Measurements from ENCODE around the gene ZNF638. TPM values are rescaled to one million over a fixed set of nuclear protein-coding genes. Genes with fewer than 3 reads are reported as not detected.
"Not testable (repeated sequence)": the region's sequence is repeated elsewhere in the genome, so short reads cannot be mapped to it uniquely, and the experiment has no call there.

ZNF638 gene
- total RNA-seq, 1 donor from 2014 or later, result 79.5 TPM

- intact Hi-C loops (cut with DNase I), result loop anchor here (10.0 kb wide), 1 partner anchor 156 kb away; the partner anchor contains the start of gene PAIP2B
- no peak for DNase-seq (ENCODE audit: low spot score)
Observed at GRCh38 chr2:71380665-71381064, 49.1 kb downstream of the ZNF638 start.

DNA sequence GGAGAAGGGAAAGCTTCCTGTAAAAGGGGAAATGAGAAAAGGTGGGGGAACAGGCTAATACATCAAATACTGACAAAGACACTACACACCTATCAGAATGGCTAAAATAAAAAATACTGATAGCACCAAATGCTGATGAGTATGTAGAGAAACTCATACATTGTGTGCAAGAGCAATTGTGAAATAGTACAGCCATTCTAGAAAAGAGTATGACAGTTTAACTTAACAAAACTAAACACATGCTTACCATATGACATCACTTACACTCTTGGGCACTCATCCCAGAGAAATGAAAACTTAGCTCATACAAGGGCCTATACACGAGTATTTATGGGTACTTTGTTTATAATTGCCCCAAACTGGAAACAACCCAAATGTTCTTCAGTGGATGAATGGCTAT is 53.4 kb downstream of the ZNF638 start:
- intact Hi-C loops (cut with DNase I), result loop anchor here (10.0 kb wide), 1 partner anchor 160 kb away; the partner anchor contains the start of gene PAIP2B
- DNase-seq (ENCODE audit: low spot score), result no peak

DNA sequence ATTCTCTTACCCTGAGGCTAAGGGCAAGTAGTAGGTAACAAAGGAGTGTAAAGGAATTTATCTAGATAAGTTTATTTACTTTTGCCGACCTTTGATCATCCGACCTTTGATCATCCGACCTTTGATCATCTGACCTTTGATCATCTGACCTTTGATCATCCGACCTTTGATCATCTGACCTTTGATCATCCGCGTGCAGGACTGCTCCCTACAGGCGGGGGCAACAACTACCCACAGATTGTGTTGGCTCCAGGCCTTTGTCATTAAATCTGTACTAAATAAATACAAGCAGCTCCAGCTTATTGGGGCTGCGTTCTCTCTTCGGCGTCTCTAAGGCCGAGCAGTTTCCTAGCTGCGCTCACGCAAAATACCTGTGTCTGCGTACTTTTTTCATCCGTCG is 56.6 kb downstream of the ZNF638 start:
- DNase-seq (ENCODE audit: low spot score), result no peak
- intact Hi-C loops (cut with DNase I), result loop anchor here (10.0 kb wide), 1 partner anchor 163 kb away; the partner anchor contains the start of gene PAIP2B

- no peak for DNase-seq (ENCODE audit: low spot score)
- intact Hi-C loops (cut with DNase I), result loop anchor here (10.0 kb wide), 1 partner anchor 165 kb away; the partner anchor contains the start of gene PAIP2B
Observed at GRCh38 chr2:71389384-71390072, 57.9 kb downstream of the ZNF638 start.

GRCh38 chr2:71393216-71393615 is 61.6 kb downstream of the ZNF638 start:
- intact Hi-C loops (cut with DNase I), result no loop called here

DNA sequence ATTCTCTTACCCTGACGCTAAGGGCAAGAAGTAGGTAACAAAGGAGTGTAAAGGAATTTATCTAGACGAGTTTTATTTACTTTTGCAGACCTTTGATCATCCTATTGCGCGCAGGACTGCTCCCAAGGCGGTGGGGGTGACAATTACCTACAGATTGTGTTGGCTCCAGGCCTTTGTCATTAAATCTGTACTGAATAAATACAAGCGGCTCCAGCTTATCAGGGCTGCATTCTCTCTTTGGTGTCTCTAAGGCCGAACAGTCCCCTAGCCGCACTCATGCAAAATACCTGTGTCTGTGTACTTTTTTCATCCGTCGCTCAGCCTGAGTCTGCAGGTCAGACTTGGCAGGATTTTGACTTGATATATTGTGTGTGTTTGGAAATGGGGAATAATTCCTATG is 63.9 kb downstream of the ZNF638 start:
- intact Hi-C loops (cut with DNase I), result no loop called here
- no peak for DNase-seq (ENCODE audit: low spot score)

More at GRCh38 chr2:71393216-71393615, 61.6 kb downstream of the ZNF638 start:
- DNase-seq (ENCODE audit: low spot score), result no peak

GRCh38 chr2:71402427-71402826 is 70.8 kb downstream of the ZNF638 start:
- intact Hi-C loops (cut with DNase I), result no loop called here
- no peak for DNase-seq (ENCODE audit: low spot score)

DNA sequence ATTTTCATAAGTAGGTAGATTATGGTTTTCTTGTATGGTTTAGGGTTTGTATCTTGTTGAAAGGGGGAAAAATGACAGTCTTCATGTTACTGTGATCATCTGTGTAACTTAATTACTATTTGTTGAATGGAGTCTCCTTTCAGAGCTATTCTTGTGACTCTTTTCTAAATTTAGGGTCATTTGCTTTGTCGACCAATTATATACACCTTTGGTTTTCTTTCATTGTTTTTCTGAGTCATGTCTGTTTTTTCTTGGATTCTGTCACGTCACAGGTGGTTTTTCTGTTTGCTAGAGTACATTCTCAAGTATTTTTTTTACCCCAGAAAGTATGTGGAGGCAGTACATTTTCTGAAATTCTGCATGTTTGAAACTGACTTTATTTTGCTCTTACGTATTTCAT is 78.0 kb downstream of the ZNF638 start:
- no peak for DNase-seq (ENCODE audit: low spot score)
- intact Hi-C loops (cut with DNase I), result no loop called here

GRCh38 chr2:71410696-71411095 is 79.1 kb downstream of the ZNF638 start:
- DNase-seq (ENCODE audit: low spot score), result no peak
- intact Hi-C loops (cut with DNase I), result no loop called here

DNA sequence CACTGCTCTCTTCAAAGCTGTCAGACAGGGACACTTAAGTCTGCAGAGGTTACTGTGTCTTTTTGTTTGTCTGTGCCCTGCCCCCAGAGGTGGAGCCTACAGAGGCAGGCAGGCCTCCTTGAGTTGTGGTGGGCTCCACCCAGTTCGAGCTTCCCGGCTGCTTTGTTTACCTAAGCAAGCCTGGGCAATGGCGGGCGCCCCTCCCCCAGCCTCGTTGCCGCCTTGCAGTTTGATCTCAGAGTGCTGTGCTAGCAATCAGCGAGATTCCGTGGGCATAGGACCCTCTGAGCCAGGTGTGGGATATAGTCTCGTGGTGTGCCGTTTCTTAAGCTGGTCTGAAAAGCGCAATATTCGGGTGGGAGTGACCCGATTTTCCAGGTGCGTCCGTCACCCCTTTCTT is 85.3 kb downstream of the ZNF638 start:
- intact Hi-C loops (cut with DNase I); DNase-seq (ENCODE audit: low spot score): not testable (repeated sequence)

- intact Hi-C loops (cut with DNase I), result no loop called here
- DNase-seq (ENCODE audit: low spot score), result no peak
Observed at GRCh38 chr2:71417300-71418202, 86.0 kb downstream of the ZNF638 start.

DNA sequence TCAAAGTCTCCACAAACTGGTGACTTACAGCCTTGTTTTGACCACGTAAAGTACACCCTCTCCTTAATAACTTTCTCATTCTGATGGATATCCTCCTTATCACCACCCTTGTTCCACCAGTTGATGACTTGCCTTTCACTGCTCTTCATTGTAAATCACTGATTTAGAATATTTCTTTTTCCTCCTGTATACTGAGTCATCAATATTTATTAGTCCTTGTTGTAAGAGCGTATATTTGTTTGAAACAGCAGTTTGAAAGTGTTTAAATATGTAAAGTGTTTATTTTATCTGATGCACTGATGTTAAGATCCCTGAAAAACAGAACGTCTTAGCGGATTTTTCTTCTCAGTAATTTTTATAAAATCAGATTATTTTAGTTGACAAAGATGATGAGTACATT is 87.6 kb downstream of the ZNF638 start:
- DNase-seq (ENCODE audit: low spot score), result no peak
- intact Hi-C loops (cut with DNase I), result no loop called here

DNA sequence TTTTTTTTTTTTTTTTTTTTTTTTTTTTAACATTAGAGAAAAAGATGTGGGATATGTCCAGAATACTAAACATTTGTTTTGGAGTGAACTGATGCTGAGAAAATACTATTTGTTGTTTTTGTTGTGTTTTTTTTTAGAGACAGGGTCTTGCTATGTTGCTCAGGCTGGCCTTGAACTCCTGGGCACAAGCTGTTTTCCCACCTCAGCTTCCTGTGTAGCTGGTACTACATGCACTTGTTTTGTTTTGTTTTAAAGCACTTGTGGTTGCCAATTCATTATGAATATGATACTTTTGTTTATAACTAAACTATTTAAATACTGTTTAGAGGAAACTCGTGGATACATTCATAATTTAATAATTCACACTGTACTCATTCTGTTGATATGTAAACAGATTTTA is 88.4 kb downstream of the ZNF638 start:
- no peak for DNase-seq (ENCODE audit: low spot score)
- intact Hi-C loops (cut with DNase I), result no loop called here

DNA sequence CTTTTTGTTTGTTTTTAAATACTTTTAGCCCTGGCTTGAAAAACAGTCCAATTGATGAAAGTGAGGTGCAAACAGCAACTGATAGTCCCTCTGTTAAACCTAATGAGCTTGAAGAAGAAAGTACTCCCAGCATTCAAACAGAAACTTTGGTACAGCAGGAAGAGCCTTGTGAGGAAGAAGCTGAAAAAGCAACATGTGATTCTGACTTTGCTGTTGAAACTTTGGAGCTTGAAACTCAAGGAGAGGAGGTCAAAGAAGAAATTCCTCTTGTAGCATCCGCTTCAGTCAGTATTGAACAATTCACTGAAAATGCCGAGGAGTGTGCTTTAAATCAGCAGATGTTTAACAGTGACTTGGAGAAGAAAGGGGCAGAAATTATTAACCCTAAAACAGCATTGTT is 91.2 kb downstream of the ZNF638 start:
- no peak for DNase-seq (ENCODE audit: low spot score)
- intact Hi-C loops (cut with DNase I), result no loop called here

DNA sequence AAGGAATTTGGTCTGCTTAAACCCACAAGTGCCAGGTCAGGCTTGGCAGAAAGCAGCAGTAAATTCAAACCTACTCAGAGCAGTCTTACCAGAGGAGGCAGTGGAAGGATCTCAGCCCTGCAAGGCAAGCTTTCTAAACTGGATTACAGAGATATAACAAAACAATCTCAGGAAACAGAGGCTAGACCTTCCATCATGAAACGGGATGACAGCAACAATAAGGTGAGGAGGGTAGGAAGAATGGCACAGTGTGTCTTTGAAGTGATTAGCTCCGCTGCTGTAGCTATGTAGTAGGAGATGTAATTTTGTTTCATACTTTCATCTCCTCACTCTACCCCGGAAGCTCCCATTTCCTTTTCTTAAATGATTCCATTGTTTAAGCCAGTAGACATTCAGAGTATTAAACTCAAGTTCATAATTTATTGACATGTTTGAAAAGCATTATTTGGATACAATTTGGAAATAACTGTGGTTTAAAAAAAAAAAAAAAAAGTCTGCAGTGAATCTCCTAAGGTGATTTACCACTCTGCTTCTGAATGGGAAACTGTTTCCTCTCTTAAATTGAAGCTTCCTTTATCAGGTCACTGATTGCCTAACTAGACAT is 92.3 kb downstream of the ZNF638 start:
- intact Hi-C loops (cut with DNase I), result no loop called here
- DNase-seq (ENCODE audit: low spot score), result no peak

DNA sequence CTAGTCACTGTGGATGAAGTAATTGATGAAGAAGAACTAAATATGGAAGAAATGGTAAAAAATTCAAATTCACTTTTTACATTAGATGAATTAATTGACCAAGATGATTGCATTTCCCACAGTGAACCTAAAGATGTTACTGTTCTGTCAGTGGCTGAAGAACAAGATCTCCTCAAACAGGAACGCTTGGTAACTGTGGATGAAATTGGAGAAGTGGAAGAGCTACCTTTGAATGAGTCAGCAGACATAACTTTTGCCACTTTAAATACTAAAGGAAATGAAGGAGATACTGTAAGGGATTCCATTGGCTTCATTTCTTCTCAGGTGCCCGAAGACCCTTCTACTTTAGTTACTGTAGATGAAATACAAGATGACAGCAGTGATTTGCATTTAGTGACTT is 95.1 kb downstream of the ZNF638 start:
- no peak for DNase-seq (ENCODE audit: low spot score)
- intact Hi-C loops (cut with DNase I), result no loop called here

GRCh38 chr2:71428472-71429383 is 97.1 kb downstream of the ZNF638 start:
- intact Hi-C loops (cut with DNase I), result no loop called here
- no peak for DNase-seq (ENCODE audit: low spot score)

DNA sequence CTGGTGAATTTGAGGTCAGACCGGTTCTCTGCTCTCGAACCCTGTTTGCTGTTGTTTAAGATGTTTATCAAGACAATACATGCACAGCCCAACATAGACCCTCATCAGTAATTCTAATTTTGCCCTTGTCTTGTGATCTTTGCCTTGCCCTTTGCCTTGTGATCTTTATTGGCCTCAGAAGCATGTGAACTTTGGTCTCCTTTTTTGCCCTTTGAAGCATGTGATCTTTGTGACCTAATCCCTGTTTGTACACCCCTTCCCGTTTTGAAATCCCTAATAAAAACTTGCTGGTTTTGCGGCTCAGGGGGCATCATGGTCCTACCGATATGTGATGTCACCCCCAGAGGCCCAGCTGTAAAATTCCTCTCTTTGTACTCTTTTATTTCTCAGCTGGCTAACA is 113.6 kb downstream of the ZNF638 start:
- intact Hi-C loops (cut with DNase I), result not testable (repeated sequence)

GRCh38 chr2:71446505-71446904 is 114.9 kb downstream of the ZNF638 start:
- DNase-seq (ENCODE audit: low spot score), result no peak
- intact Hi-C loops (cut with DNase I), result no loop called here

More for the DNA sequence above, 113.6 kb downstream of the ZNF638 start:
- DNase-seq (ENCODE audit: low spot score), result not testable (repeated sequence)

Data from cardiac septum (tissue), 1 donor.